OCI-LY1 (cell line): Measurements from ENCODE around the gene ARL8A.
"Not testable (repeated sequence)": the region's sequence is repeated elsewhere in the genome, so short reads cannot be mapped to it uniquely, and the experiment has no call there.

Source experiments
- H2AFZ ChIP-seq: fragments of 200-600 bp; sonication (generic), shearing (Covaris generic); 2 replicates; pipeline ENCODE4 v1.6.0; 2014; ENCODE audit warnings: antibody characterized with exemption, mild to moderate bottlenecking, low read length
- H3F3A ChIP-seq: fragments of 200-600 bp; sonication (generic), shearing (Covaris generic); 2 replicates; pipeline ENCODE4 v1.6.0; 2014; ENCODE audit warnings: mild to moderate bottlenecking, antibody characterized with exemption, low read length, moderate library complexity; ENCODE audit not compliant: insufficient read depth
- H3K27ac ChIP-seq: fragments of 200-600 bp; sonication (generic); 2 replicates; pipeline ENCODE4 v1.5.1; 2014; ENCODE audit warnings: low read length, mixed run types, mild to moderate bottlenecking, low read depth; ENCODE audit not compliant: poor library complexity, severe bottlenecking
- H3K27me3 ChIP-seq: fragments of 200-600 bp; sonication (generic); 2 replicates; pipeline ENCODE4 v1.6.0; 2014; ENCODE audit warnings: antibody characterized with exemption, mild to moderate bottlenecking, low read length, moderate library complexity; ENCODE audit not compliant: insufficient read depth
- H3K36me3 ChIP-seq: fragments of 200-600 bp; sonication (generic); 2 replicates; pipeline ENCODE4 v1.6.1; 2014; ENCODE audit warnings: mild to moderate bottlenecking, antibody characterized with exemption, low read length, moderate library complexity, mixed read lengths; ENCODE audit not compliant: insufficient read depth
- H3K4me1 ChIP-seq: fragments of 200-600 bp; sonication (generic); 2 replicates; pipeline ENCODE4 v1.5.1; 2014; ENCODE audit warnings: mild to moderate bottlenecking, low read length, moderate library complexity; ENCODE audit not compliant: insufficient read depth, severe bottlenecking
- H3K4me2 ChIP-seq: fragments of 200-600 bp; sonication (generic), shearing (Covaris generic); 2 replicates; pipeline ENCODE4 v1.6.1; 2014; ENCODE audit warnings: low read length
- H3K4me3 ChIP-seq: fragments of 200-600 bp; sonication (generic); 2 replicates; pipeline ENCODE4 v1.5.1; 2014; ENCODE audit warnings: low read length, low read depth, mild to moderate bottlenecking, mixed read lengths; ENCODE audit not compliant: poor library complexity, severe bottlenecking
- H3K79me2 ChIP-seq: fragments of 200-600 bp; shearing (Covaris generic); 2 replicates; pipeline ENCODE4 v1.6.1; 2016; ENCODE audit warnings: mixed run types, low read length, mixed read lengths; ENCODE audit not compliant: insufficient read depth
- H3K9ac ChIP-seq: fragments of 200-600 bp; sonication (generic), shearing (Covaris generic); 2 replicates; pipeline ENCODE4 v1.6.1; 2014; ENCODE audit warnings: mild to moderate bottlenecking, low read length, mixed read lengths
- H3K9me2 ChIP-seq: fragments of 200-600 bp; sonication (generic), shearing (Covaris generic); 2 replicates; pipeline ENCODE4 v1.6.1; 2014; ENCODE audit warnings: low read depth, mild to moderate bottlenecking, low read length, mixed read lengths
- H3K9me3 ChIP-seq: fragments of 200-600 bp; shearing (Covaris generic); 2 replicates; pipeline ENCODE4 v1.6.1; 2014; ENCODE audit warnings: low read length, mixed read lengths
- H4K20me1 ChIP-seq: fragments of 200-600 bp; sonication (generic), shearing (Covaris generic); 2 replicates; pipeline ENCODE4 v1.6.0; 2016; ENCODE audit warnings: mild to moderate bottlenecking, low read length; ENCODE audit not compliant: insufficient read depth
- CTCF ChIP-seq: fragments of 200-600 bp; sonication (generic), shearing (Covaris generic); IDR thresholded peaks from 2 replicates; pipeline ENCODE4 v1.5.1; 2017; ENCODE audit warnings: mild to moderate bottlenecking, antibody characterized with exemption, low read length, moderate library complexity, mixed read lengths
- EZH2 ChIP-seq: fragments of 200-600 bp; sonication (generic), shearing (Covaris generic); IDR thresholded peaks from 2 replicates; pipeline ENCODE4 v1.8.0; 2017; ENCODE audit warnings: borderline replicate concordance, mixed run types, mild to moderate bottlenecking, antibody characterized with exemption, low read length, moderate library complexity, mixed read lengths

The ARL8A gene

DNA sequence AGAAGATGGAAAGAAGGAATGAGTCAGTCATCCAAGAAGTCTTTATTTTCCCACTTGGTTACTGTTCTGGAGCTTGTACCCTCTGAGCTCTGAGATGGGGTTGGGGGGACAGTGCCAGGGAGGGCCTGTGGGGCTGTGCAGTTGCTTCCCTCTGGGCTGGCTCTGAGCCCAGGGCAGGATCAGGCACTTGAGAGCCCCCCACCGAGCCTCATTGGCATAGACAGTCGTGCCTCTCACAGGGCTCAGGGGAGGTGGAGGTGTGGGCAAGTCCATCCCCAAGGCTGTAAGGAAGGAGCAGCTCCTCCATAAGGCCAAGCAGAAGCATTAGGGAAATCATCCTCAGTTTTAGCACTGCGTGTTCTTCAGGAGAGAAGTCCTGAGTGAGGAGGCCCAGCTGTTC lies 2.5 kb upstream of the ARL8A start:
- Histone ChIP-seq H3K4me2 (no peak overlapping the region), H3K9ac (no peak overlapping the region), H3K27ac (no peak overlapping the region), H4K20me1 (no peaks in the 10 kb centered on the region), H3K9me2 (no peaks in the 10 kb centered on the region), H2AFZ (no peak overlapping the region), H3F3A (no peaks in the 10 kb centered on the region), H3K27me3 (no peaks in the 10 kb centered on the region), H3K36me3 (peaks cover 59% of the 10 kb centered on the region), H3K4me1 (peaks cover 23% of the 10 kb centered on the region), H3K4me3 (no peak overlapping the region), H3K79me2 (peaks cover 17% of the 10 kb centered on the region), H3K9me3 (no peaks in the 10 kb centered on the region)
- TF ChIP-seq CTCF (no peak), EZH2 (no peak)

DNA sequence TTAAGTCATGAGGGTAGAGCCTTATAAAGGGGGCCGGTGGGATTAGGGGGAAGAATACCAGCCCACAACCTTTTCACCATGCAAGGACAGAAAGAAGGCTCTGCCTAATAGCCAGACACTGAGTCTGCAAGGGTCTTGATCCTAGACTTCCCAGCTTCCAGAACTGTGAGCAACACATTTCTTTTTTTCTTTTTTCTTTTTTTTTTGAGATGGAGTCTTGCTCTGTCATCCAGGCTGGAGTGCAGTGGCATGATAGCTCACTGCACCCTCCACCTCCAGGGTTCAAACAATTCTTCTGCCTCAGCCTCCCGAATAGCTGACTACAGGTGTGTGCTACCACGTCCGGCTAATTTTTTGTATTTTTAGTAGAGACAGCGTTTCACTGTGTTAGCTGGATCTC lies 1.7 kb upstream of the ARL8A start:
- Histone ChIP-seq H3F3A (no peaks in the 10 kb centered on the region), H3K9me2 (no peaks in the 10 kb centered on the region), H3K27me3 (no peaks in the 10 kb centered on the region), H3K9ac (no peak overlapping the region), H3K36me3 (peaks cover 52% of the 10 kb centered on the region), H2AFZ (no peak overlapping the region), H3K4me3 (no peak overlapping the region), H3K4me1 (peaks cover 23% of the 10 kb centered on the region), H3K27ac (no peak overlapping the region), H3K4me2 (no peak overlapping the region), H4K20me1 (no peaks in the 10 kb centered on the region), H3K79me2 (peaks cover 17% of the 10 kb centered on the region), H3K9me3 (no peaks in the 10 kb centered on the region)
- TF ChIP-seq CTCF (no peak), EZH2 (no peak)

DNA sequence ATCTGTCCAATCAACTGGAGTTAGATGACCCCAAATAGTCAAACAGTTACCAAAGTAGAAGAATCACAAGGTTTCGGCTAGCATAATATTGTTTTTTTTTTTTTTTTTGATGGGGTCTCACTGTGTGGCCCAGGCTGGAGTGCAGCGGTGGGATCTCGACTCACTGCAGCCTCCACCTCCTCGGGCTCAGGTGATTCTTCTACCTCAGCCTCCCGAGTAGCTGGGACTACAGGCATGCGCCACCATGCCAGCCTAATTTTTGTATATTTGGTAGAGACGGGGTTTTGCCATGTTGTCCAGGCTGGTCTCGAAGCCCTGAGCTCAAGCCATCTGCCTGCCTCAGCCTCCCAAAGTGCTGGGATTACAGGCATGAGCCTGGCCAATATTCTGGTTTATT lies 1.2 kb upstream of the ARL8A start:
- H3K36me3 ChIP-seq: peaks cover 51% of the 10 kb centered on the region
- not testable (repeated sequence) for H3K27me3 ChIP-seq, H3K9me3 ChIP-seq, H3K4me3 ChIP-seq, H2AFZ ChIP-seq, H4K20me1 ChIP-seq, H3K9me2 ChIP-seq, H3F3A ChIP-seq, H3K9ac ChIP-seq, H3K27ac ChIP-seq
- H3K4me2 ChIP-seq: peak overlapping the region; percentile 67; the same call in 1 of the 2 replicates
- H3K79me2 ChIP-seq: peaks cover 22% of the 10 kb centered on the region
- H3K4me1 ChIP-seq: peaks cover 23% of the 10 kb centered on the region

DNA sequence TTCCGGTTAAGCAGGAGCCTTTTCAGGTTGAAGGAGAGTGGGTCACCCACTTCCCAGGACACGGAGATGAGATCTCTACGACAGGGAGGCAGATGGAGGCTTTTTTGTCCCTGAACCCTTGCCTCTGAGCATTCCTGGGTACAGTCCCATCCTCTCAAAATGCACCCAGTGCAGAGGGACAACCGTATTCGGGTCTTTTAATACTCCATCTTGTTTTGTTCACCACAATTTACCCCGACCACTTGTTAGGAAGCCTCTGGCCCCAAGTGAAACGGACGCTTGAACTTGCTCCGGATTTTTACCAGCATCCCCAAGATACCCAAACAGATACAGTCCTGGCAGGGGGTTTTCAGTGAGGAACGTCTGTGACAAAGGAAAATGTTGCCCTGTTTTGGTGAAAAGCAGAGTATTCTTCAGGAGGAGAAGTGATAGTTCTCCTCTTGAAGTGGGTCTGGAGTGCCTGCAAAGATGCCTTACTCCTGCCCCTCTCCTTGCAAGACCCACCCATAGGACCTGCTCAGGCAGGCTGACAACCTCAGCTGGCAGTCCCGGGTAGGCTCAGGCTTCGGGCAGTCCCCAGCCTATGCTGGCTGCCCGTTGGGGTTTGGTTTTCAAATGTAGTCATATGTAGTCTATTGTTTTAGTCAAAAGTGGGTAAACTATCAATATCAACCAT lies 669 bp upstream of the ARL8A start:
- Histone ChIP-seq H3F3A (no peaks in the 10 kb centered on the region), H2AFZ (peak overlapping the region; percentile 59; the same call in 1 of the 2 replicates)

More for the DNA sequence above, 669 bp upstream of the ARL8A start:
- Histone ChIP-seq H3K4me3 (peak overlapping the region; percentile 77), H3K79me2 (peaks cover 25% of the 10 kb centered on the region), H3K9me2 (no peaks in the 10 kb centered on the region), H3K4me1 (peaks cover 23% of the 10 kb centered on the region), H3K4me2 (peak overlapping the region; percentile 67), H3K27ac (peak overlapping the region; percentile 61), H3K9ac (peak overlapping the region; percentile 86), H3K27me3 (no peaks in the 10 kb centered on the region), H4K20me1 (no peaks in the 10 kb centered on the region), H3K9me3 (no peaks in the 10 kb centered on the region), H3K36me3 (peaks cover 51% of the 10 kb centered on the region)
- TF ChIP-seq EZH2: no peak
- TF ChIP-seq CTCF: no peak
